Natural killer cell (primary cell): ENCODE results near the gene CERS3. TPM values are rescaled to one million over a fixed set of nuclear protein-coding genes. Genes with fewer than 3 reads are reported as not detected.

Experiments
- ATAC-seq, 3 donors: fragments of 150-1000 bp in 2 of 3; fragments of 200-7000 bp in 1 of 3; cut with Tn5 transposase; 1 replicate in 1 of 3; 2 replicates in 2 of 3; pipeline ENCODE4 v1.10.0; 2021; ENCODE audit warnings: mild to moderate bottlenecking in 2 of 3, moderate library complexity in 2 of 3
- DNase-seq, 2 donors: peaks; one replicate each; pipeline versions ENCODE4 v3.0.0 to v3.0.0-alpha.2; 2013 to 2021; ENCODE audit warnings: mixed read lengths in 1 of 2
- H3K27ac ChIP-seq: one replicate; pipeline ENCODE4 v1.5.1; 2013; ENCODE audit warnings: mild to moderate bottlenecking, low read length
- H3K27me3 ChIP-seq: one replicate; pipeline ENCODE4 v1.6.1; 2013; ENCODE audit warnings: low read length; ENCODE audit not compliant: control insufficient read depth, insufficient read depth
- H3K36me3 ChIP-seq: one replicate; pipeline ENCODE4 v1.6.1; 2013; ENCODE audit warnings: low read length; ENCODE audit not compliant: control insufficient read depth, insufficient read depth
- H3K4me1 ChIP-seq: one replicate; pipeline ENCODE4 v1.6.1; 2013; ENCODE audit warnings: low read length; ENCODE audit not compliant: control insufficient read depth, insufficient read depth
- H3K4me3 ChIP-seq: one replicate; pipeline ENCODE4 v1.5.1; 2013; ENCODE audit warnings: low read length
- H3K9me3 ChIP-seq: one replicate; pipeline ENCODE4 v1.6.1; 2013; ENCODE audit warnings: low read length; ENCODE audit not compliant: control insufficient read depth, insufficient read depth
- H3K27ac Mint-ChIP-seq, 2 donors: one replicate each; pipeline ENCODE4 v1.8.0; 2022; ENCODE audit warnings: mild to moderate bottlenecking in 2 of 2, mixed read lengths in 2 of 2, moderate library complexity in 1 of 2
- H3K27me3 Mint-ChIP-seq, 2 donors: one replicate each; pipeline ENCODE4 v1.8.0; 2022; ENCODE audit warnings: low read depth in 2 of 2, mixed read lengths in 2 of 2
- H3K36me3 Mint-ChIP-seq: one replicate; pipeline ENCODE4 v1.8.0; 2022; ENCODE audit warnings: mixed read lengths
- H3K4me1 Mint-ChIP-seq, 2 donors: one replicate each; pipeline ENCODE4 v1.8.0; 2022; ENCODE audit warnings: mixed read lengths in 2 of 2
- H3K4me3 Mint-ChIP-seq: one replicate; pipeline ENCODE4 v1.8.0; 2022; ENCODE audit warnings: mild to moderate bottlenecking, moderate library complexity, mixed read lengths
- H3K9me3 Mint-ChIP-seq, 2 donors: one replicate each; pipeline ENCODE4 v1.8.0; 2022; ENCODE audit warnings: mixed read lengths in 2 of 2
- WGBS: methylation state at CpG from one replicate; pipeline ENCODE4 v1.1.7; 2013; ENCODE audit warnings: missing lambda C conversion rate; ENCODE audit not compliant: insufficient coverage; 5-methylcytosine and 5-hydroxymethylcytosine counted together
- intact Hi-C: fragments of 100-400 bp; cut with micrococcal nuclease; formaldehyde crosslinking; loops from one replicate; pipeline ENCODE4 v1.14.2; 2022
- total RNA-seq, 4 donors: library from RNA; stranded (reverse); fragments of 120-200 nt in 1 of 4; gene quantifications; one replicate each; pipeline versions ENCODE4 v1.2.3 to v1.2.4, GENCODE V29; 2013 to 2022
- TF ChIP-seq, protein P1 (sequence below): fragments of 200-600 bp; IDR thresholded peaks from one replicate; pipeline ENCODE4 v1.8.0; 2022; ENCODE audit warnings: antibody characterized with exemption

The CERS3 gene
- total RNA-seq, 3 donors from 2014 or later (not counting 1 experiment from before 2014, with no cell fraction given), result 0.40 to 0.90 (median 0.48) TPM

DNA sequence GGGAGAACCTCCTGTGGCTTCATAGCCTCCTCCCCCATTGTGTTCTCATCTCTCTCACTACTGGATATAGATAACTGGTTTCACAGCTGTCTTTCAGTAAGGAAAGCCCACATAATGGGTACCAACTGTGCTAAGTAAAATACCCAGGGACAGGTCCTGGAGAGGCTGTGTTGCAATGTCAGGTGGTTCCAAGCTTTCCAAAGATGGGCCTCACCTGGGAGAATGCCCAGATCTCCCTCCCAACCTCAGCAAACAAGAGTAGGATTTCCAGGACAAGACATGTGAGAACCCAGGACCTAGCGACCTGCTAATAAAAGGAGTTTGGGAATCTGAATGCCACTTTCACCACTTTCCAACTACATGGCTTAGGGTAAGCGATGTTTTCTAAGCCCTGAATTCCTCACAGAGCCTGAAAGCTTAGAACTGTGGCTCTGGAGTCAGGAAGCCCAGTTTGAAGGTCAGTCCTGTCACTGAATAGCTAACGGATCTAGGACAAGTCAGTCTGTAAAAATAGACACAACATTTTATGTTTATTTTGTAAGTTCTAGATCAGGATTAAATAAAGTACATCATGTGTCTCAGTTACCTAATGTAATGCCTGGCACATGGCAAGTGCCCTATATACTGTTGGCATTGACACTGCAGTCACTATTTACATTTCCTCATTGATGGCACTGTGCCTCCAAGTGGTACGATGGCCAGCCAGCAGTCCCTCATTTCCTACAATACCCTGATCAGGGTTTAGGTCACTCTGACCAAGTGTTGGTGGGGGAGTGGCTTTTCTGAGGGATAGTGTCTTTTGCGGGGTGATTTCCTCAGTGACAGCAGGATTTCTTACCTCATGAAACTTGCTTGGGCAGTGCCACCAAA lies 11.9 kb downstream of the CERS3 start:
- Histone ChIP-seq H3K27ac (no peak overlapping the region), H3K4me1 (peaks cover 15% of the 10 kb centered on the region), H3K27me3 (peaks cover 2% of the 10 kb centered on the region), H3K4me3 (no peak overlapping the region), H3K9me3 (no peaks in the 10 kb centered on the region), H3K36me3 (no peaks in the 10 kb centered on the region)
- TF ChIP-seq, protein P1, sequence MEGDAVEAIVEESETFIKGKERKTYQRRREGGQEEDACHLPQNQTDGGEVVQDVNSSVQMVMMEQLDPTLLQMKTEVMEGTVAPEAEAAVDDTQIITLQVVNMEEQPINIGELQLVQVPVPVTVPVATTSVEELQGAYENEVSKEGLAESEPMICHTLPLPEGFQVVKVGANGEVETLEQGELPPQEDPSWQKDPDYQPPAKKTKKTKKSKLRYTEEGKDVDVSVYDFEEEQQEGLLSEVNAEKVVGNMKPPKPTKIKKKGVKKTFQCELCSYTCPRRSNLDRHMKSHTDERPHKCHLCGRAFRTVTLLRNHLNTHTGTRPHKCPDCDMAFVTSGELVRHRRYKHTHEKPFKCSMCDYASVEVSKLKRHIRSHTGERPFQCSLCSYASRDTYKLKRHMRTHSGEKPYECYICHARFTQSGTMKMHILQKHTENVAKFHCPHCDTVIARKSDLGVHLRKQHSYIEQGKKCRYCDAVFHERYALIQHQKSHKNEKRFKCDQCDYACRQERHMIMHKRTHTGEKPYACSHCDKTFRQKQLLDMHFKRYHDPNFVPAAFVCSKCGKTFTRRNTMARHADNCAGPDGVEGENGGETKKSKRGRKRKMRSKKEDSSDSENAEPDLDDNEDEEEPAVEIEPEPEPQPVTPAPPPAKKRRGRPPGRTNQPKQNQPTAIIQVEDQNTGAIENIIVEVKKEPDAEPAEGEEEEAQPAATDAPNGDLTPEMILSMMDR, result no peak
- no peaks in the 10 kb centered on the region for H3K9me3 Mint-ChIP-seq
- no peaks in the 10 kb centered on the region for H3K36me3 Mint-ChIP-seq
- H3K4me3 Mint-ChIP-seq, result no peak overlapping the region
- 75% methylated on average over 4 of the region's 5 CpGs for WGBS
- peaks cover 9 to 16% of the 10 kb centered on the region in 2 donors for H3K27me3 Mint-ChIP-seq
- ATAC-seq, result no peak
- intact Hi-C loops, result no loop called here
- H3K4me1 Mint-ChIP-seq, result peaks cover 12 to 17% of the 10 kb centered on the region in 2 donors
- no peak for DNase-seq
- no peak overlapping the region for H3K27ac Mint-ChIP-seq

DNA sequence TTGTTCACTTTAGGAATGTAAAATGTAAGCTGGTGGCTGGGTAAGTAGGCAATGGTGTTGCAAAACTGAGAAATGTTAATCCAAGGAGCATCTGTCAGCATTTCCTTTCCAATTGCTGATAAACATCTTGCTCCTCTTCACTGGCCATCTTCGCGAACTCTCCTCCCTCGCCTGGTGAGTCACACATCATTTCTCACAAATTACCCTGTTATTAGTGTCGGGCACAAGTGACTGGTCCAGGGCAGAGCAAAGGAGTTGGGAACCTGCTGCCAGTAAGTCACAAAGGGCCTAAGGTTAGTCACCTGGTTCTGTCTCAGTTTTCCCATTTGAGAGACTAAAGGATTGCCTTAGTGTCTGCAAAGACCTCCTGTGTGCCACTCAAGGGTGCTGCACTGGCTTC lies 13.0 kb downstream of the CERS3 start:
- Mint-ChIP-seq H3K27ac (no peak overlapping the region), H3K4me1 (peaks cover 6 to 11% of the 10 kb centered on the region in 2 donors), H3K4me3 (no peak overlapping the region), H3K36me3 (no peaks in the 10 kb centered on the region), H3K9me3 (no peaks in the 10 kb centered on the region), H3K27me3 (peaks cover 9 to 16% of the 10 kb centered on the region in 2 donors)
- no peaks in the 10 kb centered on the region for H3K9me3 ChIP-seq
- peaks cover 2% of the 10 kb centered on the region for H3K27me3 ChIP-seq
- H3K36me3 ChIP-seq, result no peaks in the 10 kb centered on the region
- ATAC-seq, result no peak
- no peak overlapping the region for H3K4me3 ChIP-seq
- no peak for DNase-seq
- peaks cover 11% of the 10 kb centered on the region for H3K4me1 ChIP-seq
- 87% methylated on average over 4 of the region's 4 CpGs for WGBS
- intact Hi-C loops, result no loop called here
- TF ChIP-seq, protein P1, result no peak
- no peak overlapping the region for H3K27ac ChIP-seq

DNA sequence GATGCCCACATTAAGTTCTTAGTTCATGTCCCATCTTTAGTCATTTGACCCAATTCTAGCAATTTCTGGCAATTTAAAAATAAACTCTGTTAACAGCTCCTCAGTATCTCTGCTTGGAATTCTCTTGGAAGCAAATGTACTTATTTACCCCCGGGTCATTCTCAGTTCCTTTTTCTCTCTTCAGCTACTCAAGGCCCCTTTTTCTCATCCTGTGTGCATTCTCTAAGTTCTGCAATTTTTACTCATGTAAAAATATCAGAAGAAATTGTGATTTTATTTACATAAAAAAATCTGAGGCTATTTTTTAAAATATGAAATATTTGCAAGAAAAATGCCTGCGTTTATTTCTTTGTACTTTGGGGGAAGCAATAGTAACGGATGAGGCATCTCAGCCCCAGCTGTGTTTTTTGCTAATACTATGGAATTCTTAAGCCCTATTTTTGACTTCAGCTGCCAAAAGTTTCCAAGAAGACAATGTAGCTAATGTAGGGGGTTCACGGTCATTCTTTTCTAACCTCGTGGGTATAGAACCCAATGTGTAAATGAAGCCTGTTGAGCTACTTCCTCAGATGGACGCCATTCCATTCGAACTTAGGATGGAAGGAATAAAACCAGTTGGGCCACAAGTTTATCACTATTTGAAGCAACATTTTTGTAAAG lies 20.0 kb downstream of the CERS3 start:
- peaks cover 2% of the 10 kb centered on the region for H3K27me3 ChIP-seq
- H3K4me1 ChIP-seq, result no peaks in the 10 kb centered on the region
- Mint-ChIP-seq H3K4me1 (no peaks in the 10 kb centered on the region), H3K27ac (no peak overlapping the region), H3K27me3 (peaks cover 22 to 24% of the 10 kb centered on the region in 2 donors), H3K4me3 (no peak overlapping the region), H3K36me3 (no peaks in the 10 kb centered on the region), H3K9me3 (no peaks in the 10 kb centered on the region)
- 75% methylated on average over 7 of the region's 7 CpGs for WGBS
- no peak overlapping the region for H3K27ac ChIP-seq
- H3K4me3 ChIP-seq, result no peak overlapping the region
- H3K9me3 ChIP-seq, result no peaks in the 10 kb centered on the region
- no peak for ATAC-seq
- no peak for DNase-seq
- H3K36me3 ChIP-seq, result no peaks in the 10 kb centered on the region
- TF ChIP-seq, protein P1, result no peak
- intact Hi-C loops, result no loop called here
